ENCODE results near the gene SYCP2.

GRCh38 chr20:59831916-59832270 is 101.5 kb downstream of the SYCP2 start:
- TF ChIP-seq CTCF (conservative IDR thresholded peaks at IDR 0.05 in 1 of 2, IDR thresholded peaks at IDR 0.05 in 1 of 2; ENCODE audit: low read depth in 1 of 2, low read length in 2 of 2) (no peak), EZH2 (IDR thresholded peaks at IDR 0.05; ENCODE audit: low read length, missing control alignments) (no peak)

All from fibroblast of lung (primary cell).